Jurkat, Clone E6-1 (cell line): Measurements from ENCODE around the gene GSTM3.
"Not testable (repeated sequence)": the region's sequence is repeated elsewhere in the genome, so short reads cannot be mapped to it uniquely, and the experiment has no call there.

Source experiments
- DNase-seq: peaks from one replicate; pipeline ENCODE4 v3.0.0-alpha.2; 2011; ENCODE audit warnings: low read depth, low spot score
- H3K4me3 ChIP-seq: 2 replicates; pipeline ENCODE4 v1.5.1; 2011; ENCODE audit warnings: mild to moderate bottlenecking, low read length, control low read depth, moderate library complexity

The GSTM3 gene

DNA sequence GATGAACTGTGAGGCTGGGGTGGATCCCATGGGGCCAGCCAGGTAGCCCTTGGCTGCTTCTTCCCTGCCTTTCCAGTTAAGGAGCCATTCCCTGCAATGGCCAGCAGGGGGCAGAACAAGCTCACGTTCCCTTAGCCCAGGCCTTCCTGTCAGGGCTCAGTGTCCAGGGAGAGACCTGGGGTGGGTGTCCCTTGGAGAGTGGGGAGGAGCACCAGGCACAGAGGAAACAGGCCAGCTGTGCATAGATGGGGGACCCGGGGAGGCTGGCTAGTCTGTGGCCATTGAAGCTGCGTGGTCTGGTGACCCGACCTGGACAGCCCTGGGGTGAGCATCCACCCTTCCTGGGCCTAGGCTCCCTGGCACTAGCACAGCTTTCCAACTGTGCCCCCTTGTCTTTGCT is 36.1 kb upstream of the GSTM3 start:
- DNase-seq: peak; percentile 52

GRCh38 chr1:109776206-109776835 is 35.5 kb upstream of the GSTM3 start:
- H3K4me3 ChIP-seq: no peak overlapping the region
- no peak for DNase-seq

More for the DNA sequence above, 36.1 kb upstream of the GSTM3 start:
- no peak overlapping the region for H3K4me3 ChIP-seq

GRCh38 chr1:109775398-109775797 is 34.6 kb upstream of the GSTM3 start:
- no peak overlapping the region for H3K4me3 ChIP-seq
- DNase-seq: no peak

DNA sequence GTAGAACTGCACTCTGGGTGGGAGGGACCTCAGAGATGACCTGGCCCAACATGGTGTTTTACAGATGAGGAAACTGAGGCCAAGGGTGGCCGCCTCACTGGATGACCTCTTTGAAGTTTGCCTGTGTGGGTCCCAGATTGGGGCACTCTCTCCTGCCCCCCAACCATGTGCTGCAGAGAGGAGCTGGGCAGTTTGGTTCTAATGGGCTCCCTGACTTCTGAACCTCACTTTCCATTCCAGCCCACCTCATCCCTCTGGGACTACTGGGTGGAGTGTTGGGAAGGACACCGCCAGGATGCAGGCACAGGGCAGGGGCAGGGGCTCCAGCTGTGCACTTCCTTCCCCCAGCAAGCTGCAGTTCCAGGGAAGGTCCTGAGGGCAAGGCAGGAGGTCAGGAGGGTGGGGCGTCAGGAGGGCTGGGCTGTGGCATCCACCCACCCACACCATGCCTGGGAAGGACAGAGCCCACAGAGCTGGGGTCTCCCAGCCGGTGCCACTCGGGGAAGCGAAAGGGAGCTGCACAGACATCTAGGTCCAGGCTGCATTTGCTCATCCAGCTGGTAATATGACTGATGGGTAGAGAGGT is 33.2 kb upstream of the GSTM3 start:
- no peak for DNase-seq
- H3K4me3 ChIP-seq: no peak overlapping the region

GRCh38 chr1:109773203-109773899 is 32.5 kb upstream of the GSTM3 start:
- DNase-seq: peak; percentile 67

GRCh38 chr1:109772658-109773202 is 31.9 kb upstream of the GSTM3 start:
- no peak overlapping the region for H3K4me3 ChIP-seq
- no peak for DNase-seq

More at GRCh38 chr1:109773203-109773899, 32.5 kb upstream of the GSTM3 start:
- no peak overlapping the region for H3K4me3 ChIP-seq

DNA sequence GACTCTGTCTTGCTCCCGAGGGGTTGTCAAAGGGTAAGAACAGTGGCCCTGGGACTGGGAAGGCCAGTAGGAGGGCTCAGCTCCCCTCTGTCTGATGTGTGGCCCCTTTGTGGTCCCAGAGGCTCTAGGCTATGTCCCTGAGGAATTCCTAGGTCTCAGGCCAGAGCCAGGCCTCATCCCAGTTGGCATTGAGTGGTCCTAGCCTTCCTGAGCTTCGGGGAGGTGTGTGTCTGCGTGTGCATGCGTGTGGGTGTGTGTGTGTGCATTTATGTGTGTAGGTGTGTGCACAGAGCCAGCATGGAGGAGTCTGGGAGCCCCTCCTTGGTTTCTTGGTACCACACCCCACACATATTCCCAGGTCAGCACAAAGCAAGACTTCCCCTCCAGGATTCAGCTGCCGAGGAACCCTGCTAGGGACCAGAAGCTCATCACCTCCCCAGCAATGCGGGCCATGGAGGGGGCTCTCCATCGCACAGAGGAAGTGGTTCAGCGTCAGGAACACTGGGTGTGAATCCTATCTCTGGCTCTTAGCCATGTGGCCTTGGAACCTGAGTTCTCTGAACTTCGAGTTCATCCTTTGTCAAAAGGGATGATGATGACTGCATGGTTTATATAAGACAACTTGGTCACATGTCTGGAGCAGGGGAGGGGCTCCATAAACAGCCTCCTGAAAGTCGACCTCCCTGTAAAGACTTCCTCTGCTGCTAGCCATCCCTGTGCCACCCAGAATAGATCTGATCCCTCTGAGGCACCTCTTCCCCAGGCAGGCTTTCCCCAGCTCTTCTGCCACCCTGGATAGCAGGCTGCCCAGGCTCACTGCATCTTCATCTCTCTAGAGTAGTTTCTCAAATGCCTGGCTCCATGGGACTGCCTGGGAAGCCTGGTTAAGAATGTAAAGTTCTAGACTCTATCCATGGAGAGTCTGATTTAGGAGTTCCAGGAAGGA is 31.1 kb upstream of the GSTM3 start:
- DNase-seq: peak; percentile 18
- H3K4me3 ChIP-seq: no peak overlapping the region

- no peak for DNase-seq
- H3K4me3 ChIP-seq: no peak overlapping the region
These were observed 29.7 kb upstream of the GSTM3 start for GRCh38 chr1:109770331-109771095.

DNA sequence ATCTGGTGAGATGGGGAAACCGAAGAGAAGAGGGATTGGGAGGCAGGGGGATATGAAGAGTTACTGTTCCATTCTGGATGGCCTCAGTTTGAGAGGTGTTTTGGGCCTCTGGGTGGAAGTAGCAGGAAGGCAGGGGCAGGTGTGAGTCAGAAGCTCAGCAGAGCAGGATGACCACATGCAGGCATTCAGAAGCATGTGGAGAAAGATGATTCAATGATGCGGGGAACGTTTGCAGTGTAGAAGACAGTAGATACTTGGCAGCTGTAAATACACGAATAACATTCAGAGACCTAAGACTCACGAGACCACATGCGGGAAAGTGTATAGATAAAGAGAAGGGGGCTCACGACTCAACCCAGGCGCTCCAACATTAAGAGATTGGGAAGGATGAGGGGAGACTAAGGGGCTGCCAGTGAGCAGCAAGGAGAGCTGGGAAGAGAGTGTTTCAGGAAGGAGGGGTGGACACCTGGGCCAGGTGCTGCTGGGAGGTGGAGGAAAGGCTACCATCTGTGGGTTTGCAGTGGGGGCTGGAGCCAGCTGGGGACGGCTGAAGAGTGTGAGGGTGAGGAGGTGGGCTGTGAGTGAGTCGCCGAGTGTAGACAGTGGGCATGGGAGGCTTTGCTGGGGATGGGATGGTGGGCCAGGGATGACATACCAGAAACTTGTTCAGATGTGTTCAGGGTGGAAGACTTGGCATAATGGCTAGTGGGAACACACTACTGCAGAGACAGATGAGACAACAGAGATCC is 28.7 kb upstream of the GSTM3 start:
- no peak overlapping the region for H3K4me3 ChIP-seq
- no peak for DNase-seq

DNA sequence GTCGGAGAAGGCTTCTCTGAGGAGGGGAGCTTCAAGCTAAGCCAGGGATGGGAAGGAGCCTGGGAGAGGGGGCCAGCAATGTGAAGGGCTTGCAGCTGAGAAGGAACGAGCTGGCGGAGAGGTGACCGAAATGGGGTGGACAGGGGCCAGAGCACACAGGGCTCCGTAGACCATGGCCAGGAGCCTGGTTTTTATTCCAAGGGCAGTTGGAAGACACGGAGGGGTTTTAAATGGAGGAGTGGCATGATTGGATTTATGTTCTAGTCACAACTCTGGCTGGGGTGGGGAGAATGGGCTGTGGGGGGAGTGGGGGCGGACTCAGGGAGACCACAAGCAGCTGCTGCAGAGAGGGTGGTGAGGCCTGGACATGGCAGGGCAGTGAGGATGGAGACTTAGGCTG is 28.0 kb upstream of the GSTM3 start:
- DNase-seq: no peak
- no peak overlapping the region for H3K4me3 ChIP-seq

DNA sequence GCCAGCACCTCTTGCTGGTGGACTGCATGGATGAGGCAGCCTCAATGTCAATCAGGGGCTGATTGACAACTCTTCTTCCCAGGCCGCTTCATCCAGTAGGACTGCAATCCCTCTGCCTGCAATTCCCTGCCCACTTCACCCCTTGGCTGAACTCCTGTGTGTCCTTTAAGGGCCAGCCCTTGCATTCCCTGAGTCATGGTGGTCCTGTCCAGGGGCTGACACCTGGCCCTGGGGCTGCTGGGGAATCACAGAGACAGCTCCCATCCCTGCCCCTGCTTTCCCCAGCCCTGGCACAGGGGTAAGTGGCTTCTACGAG is 27.5 kb upstream of the GSTM3 start:
- H3K4me3 ChIP-seq: no peak overlapping the region
- no peak for DNase-seq

DNA sequence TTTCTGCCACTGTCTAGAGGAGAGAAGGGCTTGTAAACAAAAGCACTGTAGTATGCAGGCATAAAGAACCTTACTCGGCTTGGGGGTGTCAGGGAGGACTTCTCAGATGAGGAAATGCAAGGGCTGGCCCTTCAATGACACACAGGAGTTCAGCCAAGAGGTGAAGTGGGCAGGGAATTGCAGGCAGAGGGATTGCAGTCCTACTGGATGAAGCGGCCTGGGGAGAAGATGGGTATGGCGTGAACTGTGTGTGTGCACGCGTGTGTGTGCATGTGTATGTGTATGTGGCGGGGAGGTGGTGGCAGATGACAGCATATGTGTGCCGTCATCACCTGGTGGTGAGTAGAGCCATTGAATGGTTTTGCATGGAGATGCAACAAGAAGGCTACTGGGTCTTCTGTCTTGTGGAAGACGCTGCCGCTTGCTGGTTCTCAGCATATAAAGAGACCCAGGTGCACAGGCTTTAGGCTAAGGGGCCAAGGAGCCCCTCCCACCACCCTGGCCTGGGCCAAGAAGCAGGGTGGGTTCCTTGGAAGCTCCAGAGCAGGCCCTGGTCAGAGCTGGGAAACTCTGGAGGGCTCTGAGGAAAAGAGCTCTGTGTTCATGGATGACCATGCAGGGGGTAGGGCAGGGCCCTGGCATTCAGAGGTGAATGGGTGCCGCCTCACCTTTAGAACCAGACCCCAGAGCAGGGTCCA is 26.9 kb upstream of the GSTM3 start:
- no peak for DNase-seq
- no peak overlapping the region for H3K4me3 ChIP-seq

- H3K4me3 ChIP-seq, DNase-seq: not testable (repeated sequence)
These were observed 26.3 kb upstream of the GSTM3 start for GRCh38 chr1:109766991-109767636.

DNA sequence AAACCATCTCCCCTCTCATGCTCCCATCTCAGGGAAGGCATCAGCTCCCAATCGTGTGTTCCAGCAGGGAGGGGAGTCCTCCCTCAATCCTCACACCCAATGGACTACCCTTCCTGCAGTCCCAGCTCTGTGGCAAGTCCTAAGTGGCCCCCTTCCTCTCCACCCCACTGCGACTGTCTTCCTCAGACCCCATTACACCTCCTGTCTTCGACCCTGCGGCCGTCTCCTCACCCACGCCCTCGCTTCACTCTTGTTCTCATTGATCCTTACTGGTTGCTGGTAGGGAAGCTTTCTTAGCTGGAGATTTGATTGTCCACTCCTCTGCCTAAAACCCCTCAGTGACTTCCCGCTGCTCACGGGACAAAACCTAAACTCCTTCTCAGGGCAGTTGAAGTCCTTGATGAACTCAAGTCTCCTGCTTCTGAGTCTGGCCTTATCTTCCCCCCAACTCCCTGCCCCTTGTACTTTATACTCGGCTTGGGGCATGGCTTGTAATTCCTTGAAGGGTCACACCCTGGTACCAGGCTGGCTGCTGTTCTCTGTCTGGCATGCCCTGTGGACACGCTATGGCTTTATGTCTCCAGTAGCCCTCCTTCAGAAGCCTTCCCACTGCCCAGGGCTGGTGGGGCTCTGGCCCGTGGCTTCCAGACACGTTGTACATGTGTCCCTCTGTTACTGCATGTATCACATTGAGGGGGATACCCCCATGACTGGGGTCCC is 25.2 kb upstream of the GSTM3 start:
- no peak overlapping the region for H3K4me3 ChIP-seq
- DNase-seq: no peak

GRCh38 chr1:109765483-109765815 is 24.6 kb upstream of the GSTM3 start:
- H3K4me3 ChIP-seq: no peak overlapping the region
- no peak for DNase-seq
